COR-L47 (cell line): Measurements from ENCODE around the gene OIT3.
"Not testable (repeated sequence)": the region's sequence is repeated elsewhere in the genome, so short reads cannot be mapped to it uniquely, and the experiment has no call there.

Source experiments
- DNase-seq: peaks from one replicate; lab custom pipeline; 2025; lab: John Stamatoyannopoulos, UW

OIT3 gene

DNA sequence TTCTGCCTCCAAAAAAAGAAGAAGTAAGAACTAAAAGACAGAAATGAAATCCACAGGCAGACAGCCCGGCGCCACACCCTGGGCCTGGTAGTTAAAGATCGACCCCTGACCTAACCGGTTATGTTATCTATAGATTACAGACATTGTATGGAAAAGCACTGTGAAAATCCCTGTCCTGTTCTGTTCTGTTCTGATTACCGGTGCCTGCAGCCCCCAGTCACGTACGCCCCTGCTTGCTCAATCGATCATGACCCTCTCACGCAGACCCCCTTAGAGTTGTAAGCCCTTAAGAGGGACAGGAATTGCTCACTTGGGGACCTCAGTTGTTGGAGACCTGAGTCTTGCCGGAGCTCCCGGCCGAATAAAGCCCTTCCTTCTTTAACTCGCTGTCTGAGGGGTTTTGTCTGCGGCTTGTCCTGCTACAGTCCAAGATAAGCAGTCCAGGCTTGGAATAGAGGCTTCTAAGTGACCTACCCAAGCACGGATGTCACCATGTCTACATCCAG lies 10.5 kb downstream of the OIT3 start:
- not testable (repeated sequence) for DNase-seq

DNA sequence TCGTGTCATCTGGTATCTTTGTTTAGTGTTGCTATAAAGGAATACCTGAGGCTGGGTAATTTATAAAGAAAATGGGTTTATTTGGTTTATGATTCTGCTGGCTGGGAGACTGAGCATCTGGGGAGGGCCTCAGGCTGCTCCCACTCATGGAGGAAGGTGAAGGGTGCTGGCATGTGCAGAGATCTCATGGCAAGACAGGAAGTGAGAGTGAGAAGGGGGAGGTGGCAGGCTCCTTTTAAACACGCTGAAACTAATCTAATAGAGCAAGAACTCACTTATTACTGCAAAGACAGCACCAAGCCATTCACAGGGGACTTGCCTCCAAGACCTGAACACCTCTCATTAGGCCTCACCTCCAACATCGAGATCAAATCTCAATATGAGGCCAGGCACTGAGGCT lies 11.3 kb downstream of the OIT3 start:
- DNase-seq: no peak

DNA sequence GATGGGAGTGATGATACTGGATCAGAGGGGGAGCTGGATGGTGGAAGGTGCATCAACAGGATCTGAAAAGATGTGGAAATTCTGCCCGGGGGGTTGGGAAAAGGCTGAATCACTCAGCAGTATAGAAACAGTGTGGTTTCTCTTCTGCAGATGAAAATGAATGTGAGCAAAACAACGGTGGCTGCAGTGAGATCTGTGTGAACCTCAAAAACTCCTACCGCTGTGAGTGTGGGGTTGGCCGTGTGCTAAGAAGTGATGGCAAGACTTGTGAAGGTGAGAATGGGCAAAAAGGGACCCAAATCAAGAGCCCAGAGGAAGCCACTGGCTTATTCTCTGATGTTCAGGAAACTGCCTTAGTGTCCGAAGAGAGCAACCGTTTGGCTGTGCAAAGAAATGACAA lies 12.9 kb downstream of the OIT3 start:
- no peak for DNase-seq

DNA sequence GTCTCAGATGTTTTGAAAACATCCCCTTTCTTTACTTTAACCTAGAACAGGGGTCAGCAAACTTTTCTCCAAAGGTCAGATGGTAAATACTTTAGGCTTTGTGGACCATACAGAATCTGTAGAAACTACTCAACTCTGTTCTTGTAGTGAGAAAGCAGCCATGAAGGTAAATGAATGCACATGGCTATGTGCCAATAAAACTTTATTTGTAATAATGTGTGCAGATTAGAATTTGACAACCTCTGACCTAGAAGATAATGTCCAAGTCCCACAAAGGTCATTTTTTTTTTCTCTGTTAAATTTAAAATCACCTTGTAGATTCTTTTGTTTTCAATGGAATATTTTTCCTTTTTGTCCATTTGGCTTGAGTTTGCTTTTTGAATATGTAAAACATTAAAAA lies 17.2 kb downstream of the OIT3 start:
- DNase-seq: no peak

DNA sequence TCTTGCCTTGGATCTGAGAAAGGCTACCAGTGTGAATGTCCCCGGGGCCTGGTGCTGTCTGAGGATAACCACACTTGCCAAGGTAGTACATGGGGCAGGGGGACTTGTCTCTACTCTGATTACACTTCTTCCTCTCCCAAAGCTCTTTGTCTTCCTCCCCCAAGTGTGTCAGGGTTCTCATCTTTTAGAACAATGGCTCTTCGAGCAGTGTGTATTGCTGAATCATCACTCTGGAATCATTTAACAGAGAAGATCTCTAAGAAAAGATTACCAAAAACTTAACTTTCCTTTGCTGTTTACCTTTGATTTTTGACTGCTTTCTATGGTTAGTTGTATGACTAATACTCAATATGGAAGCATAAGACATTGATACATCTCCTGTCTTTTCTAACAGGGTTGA lies 18.2 kb downstream of the OIT3 start:
- no peak for DNase-seq

DNA sequence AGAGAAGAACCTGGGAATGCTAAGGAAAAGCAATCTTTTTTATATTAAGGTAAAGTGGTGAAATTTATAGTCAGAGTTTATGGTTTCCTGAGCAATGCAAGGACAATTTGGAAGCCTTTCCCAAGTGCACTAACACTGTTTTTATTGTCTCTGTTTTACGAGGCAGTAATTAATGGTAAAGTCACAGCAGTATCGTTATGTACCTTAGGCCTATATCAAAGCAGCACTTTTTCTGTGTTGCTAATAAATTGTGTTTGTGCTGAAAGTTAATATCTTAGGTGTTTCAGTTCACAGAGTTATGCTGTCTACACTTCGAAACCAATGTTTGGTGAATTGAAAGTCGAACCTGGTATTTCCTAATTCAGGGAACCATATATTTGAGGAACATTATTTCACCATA lies 19.2 kb downstream of the OIT3 start:
- no peak for DNase-seq

DNA sequence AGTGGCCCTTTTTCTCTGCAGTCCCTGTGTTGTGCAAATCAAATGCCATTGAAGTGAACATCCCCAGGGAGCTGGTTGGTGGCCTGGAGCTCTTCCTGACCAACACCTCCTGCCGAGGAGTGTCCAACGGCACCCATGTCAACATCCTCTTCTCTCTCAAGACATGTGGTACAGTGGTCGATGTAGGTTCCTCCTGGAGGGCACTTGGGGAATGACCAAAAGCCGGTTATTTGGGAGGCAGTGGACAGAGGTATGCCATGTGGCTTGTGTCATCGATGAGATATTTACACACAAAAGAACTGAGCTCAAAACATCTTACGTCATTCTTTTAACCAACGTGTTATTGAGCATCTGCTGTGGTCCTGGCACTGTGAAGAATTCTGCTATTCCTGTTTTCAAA lies 19.7 kb downstream of the OIT3 start:
- no peak for DNase-seq

DNA sequence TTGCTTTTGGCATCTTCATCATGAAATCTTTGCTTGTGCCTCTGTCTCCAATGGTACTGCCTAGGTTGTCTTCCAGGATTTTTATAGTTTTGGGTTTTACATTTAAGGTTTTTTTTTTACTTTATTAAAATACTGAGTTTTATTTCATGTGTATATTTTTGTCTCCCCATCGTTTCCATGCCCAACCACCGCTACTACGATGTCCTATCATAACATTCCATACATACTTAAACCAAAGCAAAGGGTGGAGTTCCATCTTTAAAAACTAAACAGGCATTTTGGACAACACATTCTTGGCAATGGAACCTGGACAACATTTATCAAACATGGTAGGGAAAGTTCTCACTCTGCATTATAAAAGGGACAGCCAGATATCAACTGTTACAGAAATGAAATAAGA lies 23.7 kb downstream of the OIT3 start:
- DNase-seq: not testable (repeated sequence)

DNA sequence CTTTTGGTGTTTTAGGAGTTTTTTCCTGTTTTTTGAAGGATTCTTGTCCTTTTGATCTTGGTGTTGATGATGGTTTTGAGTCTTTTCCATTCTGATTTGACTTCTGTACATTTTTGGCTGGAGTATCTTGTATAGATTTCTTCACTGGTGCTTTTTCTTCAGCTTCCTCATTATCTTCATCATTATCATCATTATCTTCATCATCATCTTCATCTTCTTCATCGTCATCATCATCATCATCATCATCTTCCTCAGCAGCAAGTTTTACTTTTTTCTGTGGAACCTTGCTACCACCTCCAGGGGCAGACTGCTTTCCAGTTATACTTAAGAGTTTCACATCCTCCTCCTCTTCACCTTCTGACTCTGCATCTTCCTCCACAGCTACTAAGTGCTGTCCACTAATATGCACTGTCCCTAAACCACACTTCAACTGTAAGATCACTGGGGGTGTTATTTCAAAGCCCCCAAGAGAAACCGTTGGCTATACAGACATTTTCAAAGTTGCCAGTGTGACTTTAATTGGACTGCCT lies 24.3 kb downstream of the OIT3 start:
- DNase-seq: not testable (repeated sequence)

DNA sequence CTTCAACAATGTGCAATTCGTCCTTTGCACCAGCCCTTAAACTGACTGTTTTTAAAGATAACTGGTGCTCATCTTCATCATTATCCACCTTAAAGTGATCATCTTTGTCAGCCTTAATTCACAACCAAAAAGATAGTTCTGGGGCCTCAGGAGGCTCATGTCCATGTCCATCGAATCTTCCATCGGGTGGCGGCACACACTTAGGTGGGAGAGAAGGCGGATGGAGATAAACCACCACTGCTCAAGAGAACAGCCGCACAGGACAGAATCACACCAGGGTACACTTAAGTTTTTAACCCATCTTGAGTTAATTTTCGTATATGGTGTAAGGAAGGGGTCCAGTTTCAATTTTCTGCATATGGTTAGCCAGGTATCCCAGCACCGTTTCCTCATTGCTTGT lies 24.8 kb downstream of the OIT3 start:
- no peak for DNase-seq

DNA sequence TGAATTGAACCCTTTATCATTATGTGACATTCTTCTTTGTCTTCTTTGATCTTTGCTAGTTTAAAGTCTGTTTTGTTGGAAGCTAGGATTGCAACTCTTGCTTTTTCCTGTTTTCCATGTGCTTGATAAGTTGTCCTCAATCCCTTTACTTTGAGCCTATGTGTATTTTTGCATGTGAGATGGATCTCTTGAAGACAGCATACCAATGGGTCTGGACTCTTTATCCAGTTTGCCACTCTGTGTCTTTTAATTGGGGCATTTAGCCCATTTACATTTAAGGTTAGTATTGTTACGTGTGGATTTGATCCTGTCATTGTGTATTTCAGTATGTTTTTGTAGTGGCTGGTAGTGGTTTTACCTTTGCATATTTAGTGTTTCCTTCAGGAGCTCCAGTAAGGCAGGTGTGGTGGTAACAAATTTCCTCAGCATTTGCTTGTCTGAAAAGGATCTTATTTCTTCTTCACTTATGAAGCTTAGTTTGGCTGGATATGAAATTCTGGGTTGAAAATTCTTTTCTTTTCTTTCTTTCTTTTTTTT lies 27.7 kb downstream of the OIT3 start:
- not testable (repeated sequence) for DNase-seq

DNA sequence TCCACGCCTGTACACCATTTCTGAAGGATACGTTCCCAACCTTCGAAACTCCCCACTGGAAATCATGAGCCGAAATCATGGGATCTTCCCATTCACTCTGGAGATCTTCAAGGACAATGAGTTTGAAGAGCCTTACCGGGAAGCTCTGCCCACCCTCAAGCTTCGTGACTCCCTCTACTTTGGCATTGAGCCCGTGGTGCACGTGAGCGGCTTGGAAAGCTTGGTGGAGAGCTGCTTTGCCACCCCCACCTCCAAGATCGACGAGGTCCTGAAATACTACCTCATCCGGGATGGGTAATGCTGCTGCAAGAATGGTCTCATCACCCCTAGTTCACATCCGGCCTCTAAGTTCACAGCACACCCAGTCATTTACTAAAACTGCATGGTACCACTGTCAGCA lies 30.8 kb downstream of the OIT3 start:
- DNase-seq: no peak

DNA sequence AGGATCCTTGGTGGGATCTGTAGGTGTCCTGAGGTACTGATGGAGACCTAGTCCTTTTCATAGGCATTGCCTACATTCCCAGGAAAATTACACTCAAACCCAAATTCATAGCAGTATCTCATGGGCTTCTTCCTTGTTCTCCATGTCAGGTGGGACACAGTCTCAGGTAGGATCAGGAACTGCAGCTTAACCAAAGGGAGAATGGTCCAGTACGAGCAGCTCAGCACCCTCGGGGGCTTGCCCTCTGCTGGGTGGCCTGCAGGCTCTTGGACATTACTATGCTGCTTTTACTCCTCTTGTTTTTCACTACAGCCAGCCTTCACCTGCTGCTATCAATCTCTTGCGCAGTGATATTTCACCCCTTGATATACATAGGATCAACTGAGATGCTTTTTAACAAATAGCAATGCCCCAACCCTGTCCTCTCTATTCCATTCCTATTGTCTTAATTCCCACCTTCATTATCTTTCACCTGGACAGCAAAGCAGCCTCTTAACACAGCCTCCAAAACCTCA lies 32.5 kb downstream of the OIT3 start:
- no peak for DNase-seq

DNA sequence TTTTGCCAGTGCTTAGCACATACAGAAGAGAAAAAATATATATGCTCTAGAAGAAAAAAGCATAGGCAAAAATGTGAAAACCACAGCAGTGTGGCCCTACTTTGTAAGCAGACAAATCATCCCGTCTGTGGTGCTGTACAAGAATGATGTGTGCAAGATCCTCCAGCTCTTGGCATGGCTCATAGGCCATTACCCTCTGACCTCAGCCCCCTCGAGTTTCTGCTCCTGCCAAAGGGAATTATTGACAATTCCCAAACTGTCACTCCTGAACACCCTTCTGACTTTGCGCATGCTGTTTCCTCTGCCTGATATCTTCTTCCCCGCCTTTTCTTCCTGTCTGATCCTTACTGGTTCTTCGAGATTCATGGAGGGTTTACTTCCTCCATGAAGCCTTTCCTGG lies 33.9 kb downstream of the OIT3 start:
- DNase-seq: no peak

DNA sequence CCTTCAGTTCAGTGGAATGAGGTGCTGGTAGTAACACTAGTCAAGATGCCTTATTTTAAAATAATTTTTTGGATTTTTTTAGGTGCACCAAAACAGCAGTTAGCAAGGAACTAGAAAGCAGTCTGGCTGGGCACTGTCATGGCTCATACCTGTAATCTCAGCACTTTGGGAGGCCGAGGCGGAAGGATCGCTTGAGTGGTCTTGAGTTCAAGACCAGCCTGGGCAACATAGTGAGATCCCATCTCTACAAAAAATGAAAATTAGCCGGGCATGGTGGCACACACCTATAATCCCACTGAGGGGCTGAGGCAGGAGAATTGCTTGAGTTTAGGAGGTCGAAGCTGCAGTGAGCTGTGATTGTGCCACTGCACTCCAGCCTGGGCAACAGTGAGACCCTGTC lies 35.3 kb downstream of the OIT3 start:
- no peak for DNase-seq

DNA sequence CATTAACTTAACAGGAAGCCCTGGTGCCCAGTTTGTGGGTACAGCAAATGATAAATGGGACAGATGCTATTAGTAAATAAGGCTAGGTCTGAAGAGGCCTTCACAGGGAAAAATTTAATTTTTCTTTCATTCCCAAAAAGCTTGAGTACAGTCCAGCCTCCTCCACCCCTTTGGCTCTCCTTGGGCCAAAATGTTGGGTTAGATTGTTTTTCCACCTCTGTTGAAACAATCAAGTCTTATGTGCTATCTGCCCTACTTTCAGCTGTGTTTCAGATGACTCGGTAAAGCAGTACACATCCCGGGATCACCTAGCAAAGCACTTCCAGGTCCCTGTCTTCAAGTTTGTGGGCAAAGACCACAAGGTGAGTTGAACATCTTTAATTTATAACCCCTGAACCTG lies 36.7 kb downstream of the OIT3 start:
- no peak for DNase-seq

DNA sequence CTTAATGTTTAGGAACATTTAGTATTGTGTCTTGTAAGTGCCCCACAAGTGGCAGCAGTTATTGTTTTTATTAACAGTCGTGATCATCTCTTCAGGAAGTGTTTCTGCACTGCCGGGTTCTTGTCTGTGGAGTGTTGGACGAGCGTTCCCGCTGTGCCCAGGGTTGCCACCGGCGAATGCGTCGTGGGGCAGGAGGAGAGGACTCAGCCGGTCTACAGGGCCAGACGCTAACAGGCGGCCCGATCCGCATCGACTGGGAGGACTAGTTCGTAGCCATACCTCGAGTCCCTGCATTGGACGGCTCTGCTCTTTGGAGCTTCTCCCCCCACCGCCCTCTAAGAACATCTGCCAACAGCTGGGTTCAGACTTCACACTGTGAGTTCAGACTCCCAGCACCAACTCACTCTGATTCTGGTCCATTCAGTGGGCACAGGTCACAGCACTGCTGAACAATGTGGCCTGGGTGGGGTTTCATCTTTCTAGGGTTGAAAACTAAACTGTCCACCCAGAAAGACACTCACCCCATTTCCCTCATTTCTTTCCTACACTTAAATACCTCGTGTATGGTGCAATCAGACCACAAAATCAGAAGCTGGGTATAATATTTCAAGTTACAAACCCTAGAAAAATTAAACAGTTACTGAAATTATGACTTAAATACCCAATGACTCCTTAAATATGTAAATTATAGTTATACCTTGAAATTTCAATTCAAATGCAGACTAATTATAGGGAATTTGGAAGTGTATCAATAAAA lies 38.9 kb downstream of the OIT3 start:
- no peak for DNase-seq

DNA sequence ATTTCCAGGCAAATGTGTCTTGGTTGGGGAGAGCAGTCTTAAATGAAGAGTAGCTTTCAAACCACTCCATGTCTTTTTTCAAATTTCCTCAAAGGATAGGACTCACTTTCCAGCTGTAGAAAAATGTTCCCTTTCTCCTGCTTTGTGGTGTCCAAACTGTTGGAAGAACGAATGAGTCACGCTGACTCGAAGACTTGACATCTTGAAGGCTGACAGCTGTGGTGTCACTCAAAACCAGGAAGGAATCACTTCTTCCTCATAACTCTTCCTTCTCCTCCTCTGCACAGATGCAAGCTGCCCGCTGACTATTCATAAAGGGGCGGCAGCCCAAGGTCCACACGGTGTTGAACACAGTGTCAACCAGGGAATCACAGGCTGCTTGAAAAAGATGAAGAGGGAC lies 41.8 kb downstream of the OIT3 start:
- no peak for DNase-seq

DNA sequence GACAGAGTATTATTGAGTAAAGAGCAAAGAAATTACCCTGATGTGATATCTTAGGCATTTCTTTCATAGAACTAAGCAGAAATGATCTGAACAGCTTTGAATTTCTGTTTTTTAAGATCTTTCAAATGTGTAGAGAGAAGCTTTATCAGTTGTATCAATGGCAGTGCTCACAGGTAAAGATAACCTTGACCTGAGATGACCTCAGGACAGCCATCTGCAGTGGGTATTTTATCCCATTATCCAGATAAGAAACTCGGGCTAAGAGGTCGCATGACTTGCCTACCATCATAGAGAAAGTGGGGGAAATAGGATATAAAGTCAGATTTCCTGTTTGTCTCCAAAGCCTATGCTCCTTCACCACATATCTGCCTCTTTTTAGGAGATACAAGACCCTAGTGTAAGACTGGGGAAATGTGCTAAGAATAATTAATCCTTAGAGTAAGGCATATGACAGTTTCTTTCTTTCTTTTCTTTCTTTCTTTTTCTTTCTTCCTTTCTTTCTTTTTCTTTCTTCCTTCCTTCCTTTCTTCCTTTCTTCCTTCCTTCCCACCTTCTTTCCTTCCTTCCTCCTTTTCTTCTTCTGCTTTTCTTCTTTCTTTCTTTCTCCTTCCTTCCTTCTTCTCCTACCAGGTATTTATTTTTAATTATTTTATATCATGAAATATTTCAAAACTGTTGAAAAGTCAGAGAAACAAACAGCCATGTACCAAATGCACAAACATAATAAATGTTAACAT lies 50.1 kb downstream of the OIT3 start:
- no peak for DNase-seq

DNA sequence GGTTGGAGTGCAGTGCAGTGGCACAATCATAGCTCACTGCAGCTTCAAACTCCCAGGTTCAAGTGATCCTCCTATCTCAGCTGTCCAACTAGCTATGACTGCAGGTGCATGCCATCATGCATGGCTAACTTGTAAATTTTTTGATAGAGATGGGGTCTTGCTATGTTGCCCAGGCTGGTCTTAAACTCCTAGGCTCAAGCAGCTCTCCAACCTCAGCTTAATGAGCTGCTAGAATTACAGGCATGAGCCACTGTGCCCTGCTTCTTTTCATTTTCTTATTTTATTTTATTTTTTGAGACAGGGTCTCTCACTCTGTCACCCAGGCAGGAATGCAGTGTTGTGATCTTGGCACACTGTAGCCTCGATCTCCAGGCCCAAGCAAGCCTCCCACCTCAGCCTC lies 53.4 kb downstream of the OIT3 start:
- DNase-seq: no peak

DNA sequence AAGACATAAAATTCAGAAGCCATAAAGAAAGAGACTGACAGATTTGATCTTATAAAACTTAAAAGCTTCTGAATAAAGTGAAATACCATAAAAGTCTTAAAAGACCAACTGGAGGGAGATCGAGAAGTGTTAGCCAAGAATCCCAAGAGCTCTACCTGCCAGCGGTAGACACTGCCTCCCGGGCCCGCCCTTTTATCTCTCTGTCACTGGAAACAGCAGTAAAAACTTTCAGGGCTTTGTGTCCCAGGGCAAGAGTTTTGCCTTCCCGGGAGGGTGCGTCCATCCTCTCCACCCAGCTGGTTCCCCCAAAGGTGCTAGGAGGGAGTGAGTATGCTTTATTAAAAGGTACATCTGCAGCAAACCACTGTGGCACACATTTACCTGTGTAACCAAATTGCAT lies 55.2 kb downstream of the OIT3 start:
- DNase-seq: no peak

DNA sequence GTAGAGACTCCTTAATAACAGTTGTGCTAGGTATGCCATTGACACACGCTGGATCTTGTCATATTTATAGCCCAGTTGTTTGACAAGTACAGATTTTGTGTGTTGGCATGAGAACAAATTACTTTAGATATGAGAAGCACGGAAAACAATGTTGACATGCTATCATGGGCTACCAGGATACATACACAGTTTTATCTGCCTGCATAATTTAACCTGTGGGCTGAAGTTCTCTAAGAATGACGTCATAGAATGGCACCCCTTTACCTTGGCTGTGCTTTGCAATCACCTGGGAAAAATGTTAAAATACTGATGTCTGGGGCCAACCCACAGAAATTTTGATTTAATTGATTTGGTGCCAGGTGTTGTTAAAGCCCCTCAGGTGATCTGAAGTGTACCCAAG lies 58.2 kb downstream of the OIT3 start:
- DNase-seq: no peak

DNA sequence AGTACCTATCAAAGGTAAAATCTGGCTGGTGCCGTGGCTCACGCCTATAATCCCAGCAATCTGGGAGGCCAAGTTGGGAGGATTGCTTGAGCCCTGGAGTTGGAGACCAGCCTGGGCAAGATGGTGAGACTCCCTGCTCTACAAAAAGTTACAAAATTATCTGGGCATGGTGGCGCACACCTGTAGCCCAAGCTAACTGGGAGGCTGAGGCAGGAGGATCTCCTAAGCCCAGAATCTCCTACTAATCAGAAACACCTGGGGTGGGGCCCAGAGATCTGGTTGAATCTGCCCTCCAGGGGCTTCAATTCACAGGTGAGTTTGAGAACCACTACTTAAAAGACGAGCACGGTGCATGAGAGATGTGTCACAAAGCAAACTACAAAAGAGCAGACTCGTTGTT lies 58.6 kb downstream of the OIT3 start:
- DNase-seq: no peak
